Stimulated activated CD8-positive, alpha-beta memory T cell treated with anti-CD3 and anti-CD28 coated beads, Interleukin-7, amount 100 ng/mL, for 4 hours (primary cell): ENCODE results near the gene RASAL3.
"Not testable (repeated sequence)": the region's sequence is repeated elsewhere in the genome, so short reads cannot be mapped to it uniquely, and the experiment has no call there.

ENCODE experiments used
- DNase-seq, 2 donors: peaks; one replicate each; pipeline ENCODE4 v3.0.0-alpha.2; 2020; ENCODE audit warnings: low read depth in 2 of 2

Gene RASAL3

DNA sequence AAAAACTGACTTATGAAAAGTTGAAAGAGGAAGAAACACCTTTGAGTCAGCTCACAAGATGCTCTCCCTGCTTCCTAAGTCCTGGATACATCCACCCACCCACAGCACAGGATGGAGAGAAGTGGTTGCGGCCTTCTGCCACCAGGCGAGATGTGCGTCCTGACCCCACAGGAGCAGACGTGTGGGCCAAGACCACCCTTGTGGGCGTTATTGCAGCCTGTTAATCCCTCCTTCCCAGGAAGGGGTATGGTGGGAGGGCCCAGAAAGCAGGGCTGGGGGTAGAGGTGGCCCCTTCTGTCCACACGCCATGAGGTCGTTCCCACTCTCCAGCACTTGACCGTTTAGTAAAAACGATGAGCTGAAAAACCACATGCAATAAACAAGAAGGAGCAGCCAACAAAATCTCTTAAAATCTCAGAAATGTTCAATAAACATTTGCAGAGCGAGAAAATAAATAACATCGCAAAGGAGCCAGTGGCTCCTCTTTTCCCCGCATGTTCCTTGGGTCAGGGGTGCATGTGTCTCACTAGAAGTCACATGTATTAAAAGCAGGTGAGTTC lies 43.1 kb downstream of the RASAL3 start:
- DNase-seq: no peak

DNA sequence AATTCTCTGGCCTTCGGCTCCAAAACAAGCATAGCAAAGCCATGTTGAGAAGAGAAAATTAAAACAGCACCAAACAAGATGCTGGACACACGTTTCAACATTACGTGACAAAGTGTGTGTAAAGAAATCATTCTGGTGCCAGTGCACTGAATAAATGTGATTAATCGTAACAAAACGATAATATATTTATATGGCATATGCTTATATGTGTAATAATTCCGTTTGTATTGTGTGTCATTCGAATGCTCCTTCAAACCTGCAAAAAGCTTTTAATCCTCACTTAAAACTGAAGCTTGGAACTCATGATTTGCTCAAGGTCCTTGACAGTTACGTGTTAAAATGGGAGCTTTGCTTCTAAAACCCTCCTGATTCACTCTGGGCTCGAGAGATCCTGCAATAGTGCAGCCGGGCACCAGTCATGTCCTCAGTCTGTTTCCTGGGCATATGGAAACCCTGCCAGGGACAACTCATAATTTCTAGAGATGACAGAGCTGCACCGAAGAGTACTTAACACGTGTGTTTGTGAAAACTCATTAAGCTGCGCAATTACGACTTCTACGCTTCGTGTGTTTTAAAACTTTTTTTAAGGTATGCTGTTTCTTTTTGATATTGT lies 44.8 kb downstream of the RASAL3 start:
- DNase-seq: no peak

DNA sequence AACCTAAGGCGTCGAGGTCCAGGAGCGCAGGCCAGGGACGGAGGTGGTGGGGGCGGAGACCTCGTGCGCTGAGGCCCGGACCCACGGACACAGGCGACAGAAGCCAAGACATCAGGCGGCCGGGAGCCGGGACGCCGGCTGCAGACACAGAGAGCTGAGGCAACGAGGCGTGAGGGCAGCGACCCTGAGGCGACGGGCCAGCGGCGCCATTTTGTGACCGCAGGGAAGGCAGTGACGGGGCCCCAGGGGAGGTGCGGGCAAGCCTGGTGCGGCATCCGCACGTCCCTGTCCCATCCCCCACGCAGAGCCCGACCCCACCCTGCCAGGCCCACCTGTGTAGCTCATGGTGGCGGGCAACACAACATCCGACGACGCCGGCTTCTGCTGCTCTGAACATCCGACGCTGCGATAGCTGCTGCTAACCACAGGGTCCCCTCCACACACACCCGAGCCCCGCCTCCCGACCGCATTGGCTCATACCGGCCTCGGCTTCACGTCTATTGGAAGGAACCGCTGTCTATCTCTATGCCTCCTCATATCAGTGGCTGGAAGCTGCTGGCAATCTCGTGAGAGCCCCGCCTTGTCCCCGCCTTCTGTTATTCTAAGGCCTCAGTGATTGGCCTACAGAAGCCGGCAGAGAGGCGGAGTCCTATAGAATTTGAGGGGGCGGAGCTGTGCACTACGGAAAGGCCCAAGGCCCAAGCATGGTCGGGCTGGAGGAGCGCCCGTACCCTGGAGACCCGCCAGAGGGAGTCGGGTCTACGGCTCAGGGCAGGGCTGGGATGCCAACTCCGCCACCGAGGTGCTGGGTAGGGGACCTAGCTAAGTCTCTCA lies 45.5 kb downstream of the RASAL3 start, which contains the start of gene AKAP8L:
Gene AKAP8L, minus strand, starts transcription at position 410 of the 834 bp plus-strand sequence. Its CDS starts 65 bp downstream, at position 345.
- DNase-seq: peak; percentile 97 to 99

DNA sequence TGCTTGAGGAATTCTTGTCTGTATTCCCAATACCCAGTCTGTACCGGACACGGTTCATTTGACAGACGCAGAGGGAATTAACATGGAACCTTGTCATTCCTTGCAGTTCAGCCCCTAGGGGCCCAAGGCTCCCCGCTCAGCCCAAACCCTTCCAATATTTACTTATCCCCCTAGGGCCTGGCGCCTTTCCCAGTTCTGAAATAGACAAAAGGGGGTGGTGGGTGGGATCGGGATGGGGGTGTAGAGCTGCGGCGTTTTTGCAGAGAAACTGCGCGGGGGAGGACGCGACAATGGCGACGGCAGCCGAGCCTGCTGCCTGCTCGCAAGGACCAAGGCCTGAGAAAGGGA lies 46.1 kb downstream of the RASAL3 start:
- no peak for DNase-seq

DNA sequence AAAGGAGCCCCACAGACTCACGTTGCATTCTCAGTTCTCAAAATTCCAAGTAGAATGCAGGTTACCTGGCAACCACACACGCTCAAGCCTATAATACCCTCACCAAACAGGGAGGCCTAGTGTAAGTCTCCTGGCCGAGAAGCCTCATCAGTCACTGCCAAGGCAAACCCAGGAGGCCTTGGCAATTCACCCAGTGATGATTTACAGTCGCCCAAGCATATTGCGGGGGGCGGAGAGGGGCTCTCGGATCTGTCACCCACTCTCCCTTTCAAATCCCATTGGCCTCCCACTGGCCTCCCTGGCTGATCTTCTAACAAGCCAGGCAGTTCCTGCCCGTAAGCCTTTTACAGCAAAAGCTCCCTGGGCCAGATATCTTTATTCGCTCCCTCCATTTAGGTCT lies 46.6 kb downstream of the RASAL3 start:
- DNase-seq: no peak

DNA sequence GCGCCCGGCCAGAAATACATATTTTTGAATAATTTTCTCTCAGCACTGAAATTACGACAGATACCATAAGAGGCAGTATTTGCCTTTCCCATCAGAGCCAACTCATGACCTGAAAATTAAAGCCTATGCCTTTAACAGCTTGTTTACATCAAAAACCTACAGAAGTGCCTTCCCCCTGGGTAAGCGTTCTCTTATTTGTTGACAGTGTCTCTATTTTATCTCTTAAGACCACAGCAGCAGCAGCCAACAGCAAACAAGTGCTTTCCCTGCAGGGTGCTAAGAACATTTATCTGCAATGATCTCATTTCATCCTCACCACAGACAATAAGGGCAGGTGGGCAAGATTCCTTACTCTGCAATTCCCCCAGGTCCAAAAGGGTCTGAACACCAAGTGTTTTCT lies 51.5 kb downstream of the RASAL3 start:
- no peak for DNase-seq

DNA sequence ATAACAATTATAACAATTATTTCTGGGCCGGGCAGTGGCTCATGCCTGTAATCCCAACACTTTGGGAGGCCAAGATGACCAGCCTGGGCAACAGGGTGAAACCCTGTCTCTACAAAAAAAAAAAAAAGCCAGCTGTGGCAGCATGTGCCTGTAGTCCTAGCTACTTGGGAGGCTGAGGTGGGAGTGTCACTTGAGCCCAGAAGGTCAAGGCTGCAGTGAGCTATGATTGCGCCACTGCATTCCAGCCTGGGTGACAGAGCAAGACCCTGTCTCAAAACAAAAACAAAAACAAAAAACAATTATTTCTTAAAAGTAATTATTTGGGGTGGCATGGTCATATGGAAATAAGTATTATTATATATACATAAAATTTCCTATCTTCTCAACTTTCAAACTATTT lies 53.0 kb downstream of the RASAL3 start:
- not testable (repeated sequence) for DNase-seq

DNA sequence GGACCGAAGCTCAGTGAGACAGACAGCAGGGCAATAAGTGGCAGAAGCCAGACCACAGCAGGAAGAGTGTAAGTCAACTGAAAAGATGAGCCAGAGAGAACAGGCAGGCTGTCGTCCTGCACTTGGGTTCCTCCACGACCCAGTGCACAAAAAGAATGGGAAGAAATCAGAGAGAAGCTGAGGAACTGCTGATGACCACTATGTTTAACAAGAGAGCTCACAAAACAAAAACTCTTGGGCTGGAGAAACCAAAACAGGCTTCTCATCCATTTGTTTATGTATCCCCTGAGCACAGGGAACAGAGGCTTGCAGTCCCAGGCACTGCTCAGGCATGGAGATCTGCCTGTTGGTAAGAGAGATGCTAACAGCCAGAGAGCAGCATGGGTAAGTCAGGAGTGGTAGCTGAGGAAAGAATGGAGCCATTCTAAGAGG lies 59.5 kb downstream of the RASAL3 start:
- no peak for DNase-seq

DNA sequence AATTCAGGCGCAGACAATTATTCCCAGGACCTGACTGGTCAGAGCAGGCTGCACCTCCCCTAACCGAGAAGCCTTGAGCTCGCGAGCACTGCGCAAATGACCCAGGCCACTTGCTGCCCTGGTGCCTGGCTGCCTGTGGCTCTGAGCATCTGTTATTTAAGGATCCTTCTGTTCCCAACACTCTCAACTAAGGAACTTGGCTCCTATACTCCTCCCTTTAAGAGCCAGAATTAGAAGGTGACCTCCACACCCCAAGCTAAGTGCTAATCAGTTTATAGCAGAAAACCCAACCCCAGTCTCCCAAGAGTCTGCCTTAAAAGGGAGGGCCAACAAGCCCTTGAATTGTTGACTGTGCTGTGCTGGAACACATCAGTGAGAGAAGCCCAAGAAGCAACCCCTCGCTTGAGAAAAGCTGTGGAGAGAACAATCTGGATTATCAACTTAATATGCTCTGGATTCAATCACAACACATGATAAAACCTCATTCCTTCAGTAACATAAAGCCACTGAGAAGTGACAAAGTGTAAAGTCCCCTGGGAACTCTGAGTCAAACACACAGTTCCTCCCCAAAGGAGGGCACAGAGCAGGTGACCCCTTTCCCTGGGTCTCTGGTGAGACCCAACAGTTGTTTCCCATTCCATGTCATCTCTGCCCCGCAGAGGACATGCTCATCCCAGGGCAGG lies 60.1 kb downstream of the RASAL3 start:
- no peak for DNase-seq

DNA sequence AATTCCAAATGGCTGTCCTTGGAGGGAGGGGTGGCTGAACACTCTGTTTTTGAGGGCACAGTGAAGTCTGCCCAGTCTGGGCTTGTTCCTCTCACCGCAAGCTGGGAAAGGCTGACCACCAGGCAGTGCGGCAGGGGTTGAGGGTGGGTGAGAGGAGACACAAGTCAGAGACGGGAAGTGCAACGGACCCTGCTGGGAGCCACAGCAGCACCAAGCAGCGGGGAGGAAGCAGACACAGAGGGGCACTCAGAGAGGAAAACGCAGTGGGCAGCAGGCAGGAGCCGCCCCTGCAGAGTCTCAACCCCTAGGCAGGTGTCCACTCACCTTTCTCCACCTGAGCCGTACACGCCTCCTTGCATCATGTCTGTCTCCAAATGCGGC lies 61.2 kb downstream of the RASAL3 start:
- DNase-seq: no peak

DNA sequence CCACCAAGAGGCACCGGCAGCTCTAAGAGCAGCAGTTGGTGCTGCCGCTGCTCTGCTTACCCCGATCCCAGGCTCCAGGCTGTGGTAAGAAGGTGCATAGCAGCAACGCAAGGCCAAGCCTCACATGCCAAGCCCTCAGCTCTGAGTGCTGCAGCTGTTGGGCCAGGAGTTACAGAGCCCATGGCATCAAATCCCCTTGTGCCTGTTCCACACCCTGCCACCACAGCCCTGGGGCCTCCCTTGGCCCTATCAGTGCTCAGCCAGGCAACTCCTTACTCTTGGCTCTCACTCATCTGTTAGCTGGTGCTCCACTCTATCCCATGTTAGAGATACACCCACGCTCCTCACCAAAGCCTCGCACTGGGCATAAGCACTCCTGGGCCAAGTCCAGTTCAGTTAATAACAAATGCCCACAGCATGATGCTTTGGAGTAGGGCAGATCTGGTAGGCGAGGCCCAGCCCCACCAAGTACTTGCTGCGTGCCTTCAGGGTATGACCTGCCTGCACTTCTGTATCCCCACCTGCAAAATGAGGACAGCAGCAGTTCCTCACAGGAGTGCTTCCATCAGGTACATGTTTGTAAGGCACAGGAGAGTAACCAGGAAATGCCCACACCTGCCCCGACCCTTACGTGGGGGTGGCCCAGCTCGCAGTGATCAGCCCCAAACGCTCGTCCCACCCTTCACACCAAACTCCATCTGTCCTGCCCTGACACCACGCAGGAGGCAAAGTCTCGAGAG lies 61.8 kb downstream of the RASAL3 start:
- DNase-seq: no peak
